Measurements from ENCODE around the gene RPIA.
A peak's percentile ranks its signal among the peaks of the same experiment; 100 is the strongest.

RPIA gene

DNA sequence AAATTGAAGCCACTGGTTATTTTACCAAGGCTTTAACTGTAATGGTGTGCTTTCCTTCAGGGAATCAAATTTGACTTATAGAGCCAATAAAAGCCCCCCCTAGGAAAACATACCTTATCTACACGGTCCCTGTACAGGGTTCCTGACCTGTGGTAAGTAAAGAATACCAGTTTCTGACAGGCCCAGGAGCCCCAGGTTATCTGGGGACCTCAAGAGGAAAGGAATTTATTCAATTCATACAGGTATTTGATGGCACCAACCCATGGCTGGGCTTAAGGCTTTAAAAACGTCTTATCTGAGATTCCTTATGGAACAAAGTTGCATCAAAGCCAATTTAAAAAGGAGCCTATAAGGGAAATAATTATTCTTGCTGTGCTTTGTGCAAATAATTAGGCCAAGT lies 7.0 kb upstream of the RPIA start:
- no peak for DNase-seq (ENCODE audit: low read depth in 2 of 2, low spot score in 1 of 2)

DNA sequence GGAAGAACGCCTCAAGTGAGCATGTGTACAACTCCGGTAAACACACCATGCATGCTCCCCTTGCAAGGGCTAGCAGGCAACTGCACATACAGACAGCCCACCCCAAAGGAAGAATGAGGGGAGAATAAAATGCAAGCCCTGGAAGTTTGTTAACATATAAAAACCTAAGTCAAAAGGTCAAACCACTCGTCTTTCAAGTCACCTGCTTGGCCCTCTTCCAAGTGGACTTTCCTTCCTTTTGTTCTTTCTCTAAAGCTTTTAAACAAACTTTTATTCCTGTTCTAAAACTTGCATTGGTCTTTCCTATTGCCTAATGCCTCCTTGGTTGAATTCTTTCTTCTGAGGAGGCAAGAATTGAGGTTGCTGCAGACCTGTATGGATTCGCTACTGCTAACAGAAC lies 5.2 kb upstream of the RPIA start:
- no peak for DNase-seq (ENCODE audit: low read depth in 2 of 2, low spot score in 1 of 2)

DNA sequence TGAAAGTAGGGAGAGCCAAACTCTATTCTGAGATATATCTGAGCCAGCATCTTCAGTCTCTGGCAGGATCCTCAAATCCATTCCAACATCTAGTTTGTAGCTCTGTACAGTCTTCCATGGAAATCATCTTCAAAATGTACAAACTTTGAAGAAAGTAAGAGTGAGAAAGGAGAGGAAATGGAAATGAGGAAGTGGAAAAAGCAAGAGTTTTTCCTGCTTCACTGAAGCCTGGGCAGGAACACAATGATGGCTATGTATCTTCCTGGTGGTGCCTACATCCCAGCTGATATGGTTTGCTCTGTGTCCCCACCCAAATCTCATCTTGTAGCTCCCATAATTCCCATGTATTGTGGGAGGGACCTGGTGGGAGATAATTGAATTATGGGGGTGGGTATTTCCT lies 4.1 kb upstream of the RPIA start:
- DNase-seq (ENCODE audit: low read depth in 2 of 2, low spot score in 1 of 2) = no peak

DNA sequence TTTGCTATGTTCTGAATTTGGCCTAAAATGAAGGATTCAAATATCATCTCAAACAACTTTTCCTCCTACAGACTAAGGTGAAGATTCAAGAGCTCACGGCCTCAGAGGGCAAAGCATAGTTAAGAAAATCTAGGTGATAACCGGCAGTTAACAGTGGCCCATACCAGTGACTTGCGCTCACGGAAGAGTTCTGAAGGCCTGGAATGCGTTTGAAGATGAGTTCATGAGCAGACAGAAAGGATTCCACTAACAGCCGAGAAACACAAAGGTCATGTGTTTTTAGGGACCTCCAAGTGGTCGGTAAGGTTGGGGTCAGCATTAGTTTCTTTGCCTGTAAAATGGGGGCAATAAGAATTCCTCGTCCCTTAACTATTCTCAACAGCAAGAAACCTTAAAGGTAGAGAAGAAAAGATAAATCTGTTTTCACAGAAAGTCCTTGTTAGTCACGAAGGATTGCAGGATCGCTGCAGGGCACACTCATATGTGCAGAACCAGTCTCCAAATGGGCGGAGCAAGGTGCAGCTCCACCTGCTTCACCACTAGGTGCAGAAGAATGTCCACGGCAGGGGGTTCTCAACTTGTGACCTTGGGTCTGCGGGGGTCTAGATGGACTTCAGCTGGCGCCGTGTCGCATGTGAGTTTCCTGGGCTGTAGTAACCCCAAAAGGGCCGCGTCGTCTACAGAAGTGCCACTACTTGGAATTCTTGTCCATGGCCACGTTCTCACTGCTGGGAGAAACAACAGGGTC lies 708 bp upstream of the RPIA start:
- peak in 1 of 2 donors; percentile 24 for DNase-seq (ENCODE audit: low read depth in 2 of 2, low spot score in 1 of 2)

DNA sequence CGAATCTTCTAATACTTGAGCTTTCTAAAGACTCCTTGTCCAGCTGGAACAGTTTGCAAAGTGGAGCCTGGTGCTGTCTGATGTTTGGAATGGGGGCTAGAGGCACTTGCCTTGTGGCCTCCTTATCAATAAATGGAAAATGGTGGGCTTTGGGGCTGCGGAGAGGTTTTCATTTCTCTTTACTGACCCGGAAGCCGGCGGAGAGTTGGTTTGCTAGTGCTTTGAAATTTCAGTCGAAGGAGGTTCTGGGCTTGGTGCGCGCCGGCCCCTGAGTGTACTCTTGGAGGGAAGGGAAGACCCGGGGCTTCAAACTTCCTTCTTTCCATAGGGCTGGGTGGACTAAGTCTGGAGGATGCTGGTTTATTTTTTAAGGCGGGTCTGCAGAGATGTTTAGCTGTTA lies 714 bp downstream of the RPIA start:
- peak in 1 of 2 donors; percentile 6 for DNase-seq (ENCODE audit: low read depth in 2 of 2, low spot score in 1 of 2)

DNA sequence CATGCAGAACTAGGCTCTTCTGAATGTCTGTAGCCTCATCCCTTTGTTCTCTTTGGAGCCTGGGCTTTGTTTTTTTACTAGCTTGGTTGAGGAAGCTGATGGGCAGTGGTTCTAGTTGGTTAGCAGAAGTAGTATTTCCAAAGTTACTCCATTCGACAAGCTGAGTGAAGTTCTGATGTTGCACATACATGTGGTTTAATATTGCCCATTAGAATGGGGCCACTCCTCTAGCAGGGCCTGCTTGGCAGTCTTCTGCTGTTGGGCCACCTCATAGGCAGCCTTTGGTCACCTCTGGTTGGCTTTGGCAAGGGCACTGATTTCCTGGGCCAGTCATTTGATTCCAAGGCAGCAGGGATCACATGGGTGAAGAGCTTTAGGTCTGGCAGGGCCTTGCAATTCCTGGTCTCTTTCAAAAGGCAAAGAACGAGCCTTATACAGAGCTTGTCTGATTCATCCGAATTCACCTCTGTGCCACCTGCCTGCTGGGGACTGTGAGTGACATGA lies 2.5 kb downstream of the RPIA start:
- DNase-seq (ENCODE audit: low read depth in 2 of 2, low spot score in 1 of 2) = no peak

DNA sequence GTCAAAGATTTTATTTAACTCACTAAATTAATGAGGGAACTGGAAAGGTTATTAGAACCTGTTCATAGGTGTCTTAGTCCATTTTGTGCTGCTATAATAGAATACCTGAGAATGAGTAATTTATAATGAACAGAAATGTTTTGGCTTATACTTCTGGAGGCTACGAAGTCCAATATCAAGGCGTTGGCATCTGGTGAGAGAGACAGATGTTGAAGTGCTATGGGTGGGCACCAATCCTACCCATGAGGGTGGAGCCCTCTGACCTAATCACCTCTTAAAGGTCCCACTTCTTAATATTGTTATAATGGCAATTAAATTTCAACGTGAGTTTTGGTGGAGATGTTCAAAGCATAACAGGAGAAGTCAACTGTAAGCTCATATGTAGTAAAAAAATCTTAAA lies 5.1 kb downstream of the RPIA start:
- DNase-seq (ENCODE audit: low read depth in 2 of 2, low spot score in 1 of 2) = no peak

DNA sequence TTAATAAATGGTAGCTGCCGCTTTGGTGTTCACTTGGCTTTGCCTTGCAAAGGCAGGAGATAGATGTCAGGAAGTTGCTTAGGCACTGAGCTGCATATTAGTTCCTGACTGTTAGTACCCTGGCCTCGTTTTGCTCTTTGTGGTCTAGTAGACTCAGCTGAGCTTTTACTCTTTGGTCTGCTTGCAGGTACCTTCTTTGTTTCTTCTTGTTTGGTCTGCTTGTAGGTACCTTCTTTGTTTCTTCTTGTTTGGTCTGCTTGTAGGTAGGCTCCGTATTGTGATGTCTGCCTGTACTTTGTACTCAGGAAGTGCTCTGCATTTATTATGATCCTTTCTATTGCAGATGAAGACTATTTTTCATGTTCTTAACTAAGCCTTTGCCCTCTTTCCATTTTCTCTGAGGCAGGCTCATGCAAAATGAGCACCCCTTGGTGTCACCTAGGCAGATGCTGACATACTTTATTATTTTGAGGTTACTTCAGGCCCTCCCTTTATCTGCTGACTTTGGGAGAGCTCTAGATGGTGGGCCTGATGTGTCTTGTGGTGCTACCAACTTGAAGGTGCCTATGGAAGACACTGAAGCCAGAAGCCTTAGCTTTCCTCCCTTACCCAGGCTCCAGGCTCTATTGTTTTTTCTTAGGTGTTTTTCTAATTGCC lies 6.0 kb downstream of the RPIA start:
- no peak for DNase-seq (ENCODE audit: low read depth in 2 of 2, low spot score in 1 of 2)

DNA sequence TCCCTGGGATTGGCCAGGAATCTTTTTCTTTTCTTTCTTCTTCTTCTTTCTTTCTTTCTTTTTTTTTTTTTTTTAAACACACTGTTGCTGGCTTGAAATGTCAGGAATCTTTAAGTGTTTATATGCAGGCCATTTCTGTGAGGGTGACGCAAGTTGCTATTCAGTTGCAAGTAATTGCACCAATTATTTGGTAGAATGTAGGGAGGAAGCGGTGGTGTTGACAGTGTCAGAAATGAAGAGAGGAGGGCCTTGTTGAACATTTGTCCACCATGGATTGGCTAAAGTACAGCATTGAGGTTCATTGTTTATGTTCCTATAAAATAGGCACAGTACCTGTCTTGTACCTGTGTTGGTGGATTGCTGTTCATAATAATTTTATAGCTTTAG lies 6.5 kb downstream of the RPIA start:
- no peak for DNase-seq (ENCODE audit: low read depth in 2 of 2, low spot score in 1 of 2)

DNA sequence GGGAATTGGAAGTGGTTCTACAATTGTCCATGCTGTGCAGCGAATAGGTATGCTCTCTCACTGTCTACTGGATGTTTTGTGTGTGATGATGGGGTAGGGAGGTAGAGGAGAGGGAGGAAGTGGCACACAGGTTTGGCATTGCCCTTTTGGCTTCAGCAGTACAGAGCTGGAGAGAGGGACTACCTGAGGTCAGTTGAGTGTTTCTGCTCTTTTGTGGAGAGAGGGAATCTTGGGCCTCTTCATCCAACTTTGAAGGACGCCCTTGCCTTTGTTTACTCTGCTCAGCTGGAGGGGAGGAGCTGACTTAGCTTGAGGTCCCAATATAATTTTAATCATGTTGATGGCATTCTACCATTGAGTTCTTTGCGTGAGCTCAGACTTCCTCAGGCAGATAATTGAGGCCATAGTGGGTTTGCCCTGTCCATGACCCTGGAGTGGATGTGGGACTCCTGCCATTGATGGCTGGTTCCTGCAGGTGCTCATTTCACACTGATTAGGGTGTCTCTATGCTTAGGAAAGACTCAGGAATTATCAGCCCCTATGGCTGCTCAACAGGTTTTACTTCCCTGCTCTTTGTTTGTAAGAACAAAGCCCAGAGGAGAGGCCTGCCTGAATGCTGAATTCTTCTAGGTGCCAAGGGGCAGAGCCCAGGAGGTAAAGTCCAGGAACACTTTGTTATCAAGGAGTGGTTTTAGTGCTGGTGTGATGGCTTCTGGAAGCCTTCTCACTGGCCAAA lies 7.2 kb downstream of the RPIA start:
- no peak for DNase-seq (ENCODE audit: low read depth in 2 of 2, low spot score in 1 of 2)

DNA sequence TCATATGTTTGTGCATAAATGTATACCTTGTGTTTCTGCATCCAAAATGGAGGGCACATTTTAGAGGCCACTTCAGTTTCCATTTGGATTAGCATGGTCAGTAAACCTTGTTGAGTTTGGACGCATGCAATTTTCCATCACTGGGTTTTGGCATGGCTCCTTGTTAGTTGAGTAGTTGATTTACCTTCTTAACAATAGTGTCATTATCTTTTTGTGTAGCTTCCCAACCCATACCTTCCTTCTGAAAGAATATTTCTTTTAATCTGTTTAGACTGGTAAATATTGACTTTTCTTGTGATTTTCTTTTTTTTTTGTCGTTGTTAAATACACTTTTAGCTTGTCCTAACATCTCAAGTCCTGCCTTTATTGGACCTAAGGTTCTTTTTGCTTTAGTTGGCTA lies 15.5 kb downstream of the RPIA start:
- DNase-seq (ENCODE audit: low read depth in 2 of 2, low spot score in 1 of 2) = no peak

DNA sequence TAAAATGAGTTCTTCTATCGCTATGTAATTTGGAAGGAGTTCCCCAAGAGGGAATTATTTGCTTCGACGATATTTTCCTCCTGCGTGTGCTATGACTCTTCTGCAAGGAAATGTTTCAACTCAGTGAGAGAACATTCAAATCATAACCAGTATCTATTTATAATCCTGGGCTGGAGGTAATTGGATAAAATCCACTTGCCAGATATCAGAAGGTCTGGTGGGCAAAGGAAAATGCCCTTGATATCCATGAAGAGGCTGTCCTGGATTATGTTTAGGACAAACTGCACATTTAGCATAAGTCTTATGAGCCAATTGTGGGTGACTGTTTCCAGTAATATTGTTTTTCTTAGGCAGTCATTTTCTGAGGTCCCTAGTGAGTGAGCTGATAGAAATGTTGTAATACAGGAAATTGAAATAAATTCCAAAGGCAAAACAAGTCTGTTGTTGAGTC lies 17.7 kb downstream of the RPIA start:
- DNase-seq (ENCODE audit: low read depth in 2 of 2, low spot score in 1 of 2) = no peak

DNA sequence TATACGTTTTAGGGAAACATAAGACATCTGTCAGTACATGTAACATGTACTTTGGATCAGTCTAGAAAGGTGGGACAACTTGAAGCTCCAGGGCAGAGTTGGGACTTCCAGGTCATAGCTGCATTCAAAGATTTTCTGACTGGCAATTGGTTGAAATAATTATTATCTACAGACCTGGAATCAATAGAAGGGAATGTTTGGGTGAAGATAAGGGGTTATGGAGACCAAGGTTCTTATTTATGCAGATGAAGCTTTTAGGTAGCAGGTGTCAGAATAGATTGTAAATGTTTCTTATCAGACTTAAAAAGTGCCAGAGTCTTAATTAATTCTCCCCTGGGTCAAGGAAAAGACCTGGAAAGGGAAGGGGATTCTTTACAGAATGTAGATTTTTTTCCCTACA lies 19.8 kb downstream of the RPIA start:
- DNase-seq (ENCODE audit: low read depth in 2 of 2, low spot score in 1 of 2) = no peak

DNA sequence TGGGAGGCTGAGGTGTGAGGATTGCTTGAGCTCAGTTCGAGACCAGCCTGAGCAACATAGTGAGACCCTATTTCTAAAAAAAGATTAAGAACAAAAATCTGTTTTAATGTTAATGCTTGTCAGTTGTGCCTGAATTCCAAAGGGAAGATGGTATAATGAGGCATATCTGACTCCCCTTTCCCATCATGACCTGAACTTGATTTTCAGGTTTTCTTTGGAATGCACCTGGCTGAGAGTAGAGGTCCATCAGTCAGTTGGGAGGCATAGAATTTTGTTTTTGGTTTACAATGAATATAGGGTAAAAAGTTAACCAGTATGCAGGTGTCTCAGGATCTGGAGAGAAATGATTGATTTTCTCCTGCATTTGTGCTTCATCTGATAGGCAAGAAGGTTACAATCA lies 20.4 kb downstream of the RPIA start:
- no peak for DNase-seq (ENCODE audit: low read depth in 2 of 2, low spot score in 1 of 2)

DNA sequence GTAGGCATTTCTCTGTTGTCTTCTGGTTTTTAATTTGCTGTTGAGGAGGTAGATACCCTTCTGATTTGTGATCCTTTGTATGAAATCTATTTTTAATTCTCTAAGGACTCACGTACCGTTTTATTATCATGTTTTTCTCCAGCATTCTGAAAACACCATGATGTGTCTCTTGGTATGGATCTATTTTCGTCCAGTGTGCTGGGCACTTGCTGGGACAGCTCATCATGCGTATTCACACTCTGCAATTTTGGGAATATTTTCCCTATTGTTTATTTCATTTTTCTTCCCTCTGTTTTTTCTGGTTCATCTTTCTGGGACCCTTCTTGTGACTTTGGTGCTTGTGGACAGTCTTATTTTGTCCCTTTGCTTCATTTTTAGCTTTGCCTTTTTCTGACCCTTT lies 21.9 kb downstream of the RPIA start:
- no peak for DNase-seq (ENCODE audit: low read depth in 2 of 2, low spot score in 1 of 2)

DNA sequence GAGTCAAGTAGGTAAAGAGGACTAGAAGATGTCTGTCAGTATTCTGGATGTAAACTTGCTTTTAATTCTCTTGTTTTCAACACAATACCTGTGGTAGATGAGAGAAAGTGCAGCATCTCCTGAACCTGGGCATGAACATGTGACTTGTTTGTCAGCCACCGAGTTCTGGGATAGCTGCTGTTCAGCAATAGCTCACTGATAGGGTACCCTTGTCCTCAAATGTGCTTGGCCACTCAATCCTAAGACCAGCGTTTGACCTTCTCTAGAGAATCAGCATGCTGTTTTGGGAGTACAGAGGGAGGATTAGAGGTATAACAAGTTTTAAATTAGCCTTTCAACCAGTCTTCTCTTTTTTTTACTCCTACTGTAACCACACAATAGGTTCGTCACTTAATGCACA lies 23.2 kb downstream of the RPIA start:
- no peak for DNase-seq (ENCODE audit: low read depth in 2 of 2, low spot score in 1 of 2)

DNA sequence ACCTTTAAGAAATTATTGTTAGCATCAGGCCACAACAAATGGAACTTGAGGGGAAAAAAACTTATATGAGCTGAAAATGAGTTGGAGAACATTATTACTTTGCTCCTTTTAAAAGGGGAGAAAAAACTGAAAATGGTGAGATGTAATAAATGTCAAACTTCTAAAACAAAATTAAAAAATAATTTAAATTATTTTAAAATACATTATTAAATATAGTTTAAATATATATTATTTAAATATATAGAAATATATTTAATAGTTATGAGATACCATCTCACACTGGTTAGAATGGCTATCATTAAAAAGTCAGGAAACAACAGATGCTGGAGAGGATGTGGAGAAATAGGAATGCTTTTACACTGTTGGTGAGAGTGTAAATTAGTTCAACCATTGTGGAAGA lies 28.9 kb downstream of the RPIA start:
- DNase-seq (ENCODE audit: low read depth in 2 of 2, low spot score in 1 of 2) = no peak

DNA sequence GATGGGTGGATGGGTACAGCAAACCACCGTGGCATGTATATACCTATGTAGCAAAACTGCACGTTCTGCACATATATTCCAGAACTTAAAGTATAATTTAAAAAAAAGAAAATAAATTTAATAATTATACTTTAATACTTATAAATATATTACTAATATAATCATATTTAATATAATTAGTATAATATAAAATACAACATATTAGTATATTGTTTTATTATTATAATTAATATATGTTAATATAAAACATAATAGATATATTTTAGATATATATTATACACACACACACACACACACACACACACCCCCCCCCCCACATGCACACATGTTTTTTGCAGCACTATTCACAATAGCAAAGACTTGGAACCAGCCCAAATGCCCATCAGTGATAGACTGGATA lies 29.8 kb downstream of the RPIA start:
- DNase-seq (ENCODE audit: low read depth in 2 of 2, low spot score in 1 of 2) = no peak

DNA sequence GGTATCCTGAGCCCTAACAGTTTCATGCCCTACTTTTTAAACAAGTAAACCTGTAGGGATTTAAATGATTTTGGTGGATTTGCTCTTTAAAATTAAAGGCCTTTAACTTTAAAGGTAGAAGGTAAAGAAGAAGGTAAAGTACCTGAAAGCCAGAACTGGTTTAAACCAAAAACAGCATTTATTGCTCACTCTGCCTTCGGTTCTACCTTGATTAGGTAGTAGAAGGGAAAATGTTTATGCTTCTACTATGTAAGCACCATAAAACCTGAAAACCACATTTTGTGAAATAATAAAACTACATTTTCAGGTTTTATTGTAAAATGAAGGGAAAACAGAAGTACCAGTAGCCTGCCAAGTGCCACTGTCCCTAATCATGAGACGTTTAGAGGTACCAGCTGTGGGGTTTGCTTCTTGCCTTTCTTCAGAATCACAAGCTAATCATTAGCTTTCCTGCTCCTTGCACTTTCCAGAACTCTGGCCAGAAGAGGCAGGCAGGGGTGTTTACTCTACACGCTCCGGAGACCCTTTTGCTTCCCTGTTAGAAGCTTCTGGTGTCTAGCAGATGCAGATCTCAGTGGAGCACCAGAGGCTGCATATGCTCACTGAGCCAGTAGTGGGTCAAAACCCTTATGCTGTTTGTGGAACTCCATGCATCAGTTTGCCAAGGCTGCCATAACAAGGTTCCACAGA lies 33.3 kb downstream of the RPIA start:
- no peak for DNase-seq (ENCODE audit: low read depth in 2 of 2, low spot score in 1 of 2)

DNA sequence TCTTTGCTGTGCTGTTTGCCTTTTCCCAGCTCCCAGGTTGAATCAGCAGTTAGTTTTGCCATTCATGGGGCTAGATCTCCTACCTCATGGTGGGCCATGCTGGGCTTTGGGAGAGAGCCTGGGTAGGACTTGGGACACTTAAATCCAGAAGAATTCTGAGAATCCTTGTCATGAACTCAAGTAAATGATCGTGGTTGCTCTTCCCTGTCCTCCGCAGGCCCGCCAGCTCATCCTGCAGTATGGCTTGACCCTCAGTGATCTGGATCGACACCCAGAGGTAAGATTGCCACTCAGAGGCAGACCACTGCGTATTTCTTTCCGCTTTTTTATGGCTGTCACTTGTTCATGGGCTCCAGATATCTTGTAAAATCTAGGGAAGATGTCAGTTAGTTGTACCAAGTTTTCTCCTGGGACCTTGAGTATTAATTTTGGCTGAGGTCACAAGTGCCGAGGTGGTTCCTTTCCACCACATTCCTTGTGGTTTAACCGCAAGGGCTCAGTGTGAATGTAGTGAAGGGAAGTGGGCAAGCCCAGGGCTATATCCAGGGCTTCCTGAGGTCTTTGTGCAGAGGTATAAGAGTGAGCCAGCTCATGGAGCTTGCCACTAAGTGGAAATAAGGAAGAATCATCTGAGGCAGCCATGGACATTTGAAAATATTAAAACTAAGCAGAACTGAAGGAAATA lies 37.7 kb downstream of the RPIA start:
- no peak for DNase-seq (ENCODE audit: low read depth in 2 of 2, low spot score in 1 of 2)
